Stimulated activated CD8-positive, alpha-beta memory T cell treated with anti-CD3 and anti-CD28 coated beads, Interleukin-4, amount 100 ng/mL, for 48 hours (primary cell): ENCODE results near the gene ARHGEF17.

Experiments used
- DNase-seq: peaks from one replicate; pipeline ENCODE4 v3.0.0-alpha.2; 2020

The ARHGEF17 gene

DNA sequence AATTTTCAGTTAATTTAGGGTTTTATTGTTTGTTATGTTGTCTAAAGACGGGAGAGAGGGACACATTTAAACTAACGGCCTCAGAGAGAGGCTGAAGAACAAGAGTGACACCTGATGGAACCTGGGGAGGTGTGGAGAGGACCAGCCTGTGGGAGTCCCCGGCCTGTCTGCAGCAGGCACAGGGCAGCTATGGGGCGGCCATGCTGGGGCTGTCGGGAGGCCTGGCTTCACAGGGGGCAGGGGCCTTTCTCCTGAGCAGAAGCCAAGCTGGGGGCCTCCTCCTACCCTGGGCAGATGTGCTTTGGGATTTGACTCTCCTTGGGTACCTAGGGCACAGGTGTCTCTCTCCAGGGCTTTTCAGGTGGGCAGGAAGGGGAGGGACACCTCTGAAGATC is 90.1 kb downstream of the ARHGEF17 start:
- DNase-seq: no peak

DNA sequence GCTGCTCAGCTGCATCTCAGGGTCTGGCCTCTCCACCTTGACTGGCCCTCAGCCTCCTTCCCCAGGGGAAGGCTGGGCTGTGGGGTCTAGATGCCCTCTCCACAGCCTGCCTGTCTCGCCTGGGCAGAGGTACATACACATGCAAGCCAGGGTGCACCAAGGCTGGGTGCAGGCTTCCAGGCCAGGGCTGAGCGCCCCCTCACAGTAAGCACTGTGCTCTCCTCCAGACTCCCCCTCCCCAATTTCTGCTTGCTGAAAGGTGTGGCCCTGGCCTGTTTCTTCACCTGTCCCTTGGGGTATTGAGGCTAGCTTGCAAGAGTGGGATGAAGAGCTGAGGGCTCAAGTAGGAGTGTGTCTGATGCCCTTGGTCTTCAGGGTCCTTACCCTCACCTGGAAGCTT is 90.6 kb downstream of the ARHGEF17 start:
- DNase-seq: no peak

DNA sequence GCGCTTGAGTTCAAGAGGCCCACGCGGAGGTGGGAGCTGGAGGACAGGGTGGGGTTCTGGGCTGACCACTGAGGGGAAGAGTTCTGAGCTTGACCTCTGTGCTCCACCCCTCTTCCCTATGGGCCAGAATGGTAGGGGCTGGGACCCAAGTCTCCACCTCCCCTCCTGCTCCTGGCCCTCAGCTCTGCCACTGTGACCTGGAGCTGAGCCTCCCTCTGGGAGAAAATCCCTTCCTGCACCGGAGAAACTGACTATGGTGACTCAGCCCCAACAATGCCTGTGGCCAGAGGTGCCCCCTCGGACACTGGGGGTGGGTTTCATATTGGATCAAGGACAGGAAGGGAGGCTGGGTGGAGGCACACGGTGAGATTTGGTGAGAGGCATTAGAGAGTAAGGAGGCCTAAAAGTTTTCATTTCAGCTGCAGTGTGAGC is 91.1 kb downstream of the ARHGEF17 start:
- no peak for DNase-seq

DNA sequence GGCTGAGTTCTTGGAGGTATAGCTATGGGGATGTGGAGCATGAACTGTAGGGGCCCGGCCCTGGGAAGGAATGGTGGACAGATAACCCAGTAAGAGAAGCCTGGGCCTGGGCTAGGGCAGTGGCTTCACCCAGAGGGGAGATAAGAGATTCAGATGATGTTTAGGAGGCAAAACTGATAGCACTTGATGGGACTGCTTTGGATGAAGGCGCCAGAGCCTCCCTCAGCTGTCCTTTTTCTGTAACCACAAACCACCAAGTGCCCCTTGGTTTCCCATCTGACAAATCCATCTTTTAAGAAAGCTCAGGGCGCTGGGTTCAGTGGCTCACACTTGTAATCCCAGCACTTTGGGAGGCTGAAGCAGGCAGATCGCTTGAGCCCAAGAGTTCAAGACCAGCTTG is 91.6 kb downstream of the ARHGEF17 start:
- no peak for DNase-seq

DNA sequence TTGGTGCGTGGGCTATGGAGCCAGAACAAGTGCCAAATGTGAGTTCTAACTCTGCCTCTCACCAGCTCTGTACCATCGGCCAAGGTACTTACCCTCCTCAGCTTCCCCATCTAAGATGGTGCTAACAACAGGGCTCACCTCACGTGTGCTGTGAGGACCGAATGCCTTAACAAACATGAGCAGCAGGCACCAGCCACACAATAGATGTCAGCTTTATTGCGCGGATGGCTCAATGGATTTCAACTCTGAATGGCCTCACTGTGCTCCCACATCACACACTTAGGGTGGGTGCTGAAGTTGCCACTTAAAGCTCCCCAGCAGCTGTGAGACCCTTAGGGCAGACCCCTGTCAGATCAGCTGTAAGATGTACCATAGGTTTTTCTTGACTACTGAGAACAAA is 92.2 kb downstream of the ARHGEF17 start:
- no peak for DNase-seq

DNA sequence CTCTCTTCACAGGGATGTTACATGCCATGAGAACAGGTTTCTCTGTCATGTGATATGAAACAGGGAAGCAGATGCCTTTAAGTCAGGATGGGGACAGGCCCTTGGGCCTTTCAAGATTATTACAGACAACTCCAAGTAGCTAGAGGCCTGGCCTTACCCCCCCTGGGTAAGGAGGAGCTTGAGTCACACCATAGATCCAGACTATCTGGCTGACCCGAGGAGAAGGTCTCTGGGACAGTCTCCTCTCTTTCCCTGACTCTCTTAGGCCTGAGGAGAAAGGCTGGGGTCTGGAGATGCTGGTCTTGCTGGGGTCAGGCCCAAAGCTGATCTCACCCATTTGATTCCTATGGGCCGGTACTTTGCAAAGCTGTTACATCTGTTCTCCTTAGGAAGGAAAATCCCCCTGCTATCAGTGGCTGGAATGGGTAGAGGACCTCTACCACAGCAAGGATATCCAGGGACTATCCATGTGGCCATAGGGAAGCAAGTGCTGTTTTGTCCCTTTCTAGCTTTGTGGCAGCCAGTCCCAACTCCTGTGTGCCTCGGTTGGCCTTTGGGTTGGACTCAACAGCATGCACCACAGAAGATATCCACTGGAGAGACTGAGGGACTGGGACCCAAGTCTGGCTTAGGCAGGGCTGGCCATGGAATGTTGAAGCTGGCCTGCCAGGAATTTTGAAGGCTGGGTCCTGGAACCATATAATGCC is 93.3 kb downstream of the ARHGEF17 start:
- no peak for DNase-seq

DNA sequence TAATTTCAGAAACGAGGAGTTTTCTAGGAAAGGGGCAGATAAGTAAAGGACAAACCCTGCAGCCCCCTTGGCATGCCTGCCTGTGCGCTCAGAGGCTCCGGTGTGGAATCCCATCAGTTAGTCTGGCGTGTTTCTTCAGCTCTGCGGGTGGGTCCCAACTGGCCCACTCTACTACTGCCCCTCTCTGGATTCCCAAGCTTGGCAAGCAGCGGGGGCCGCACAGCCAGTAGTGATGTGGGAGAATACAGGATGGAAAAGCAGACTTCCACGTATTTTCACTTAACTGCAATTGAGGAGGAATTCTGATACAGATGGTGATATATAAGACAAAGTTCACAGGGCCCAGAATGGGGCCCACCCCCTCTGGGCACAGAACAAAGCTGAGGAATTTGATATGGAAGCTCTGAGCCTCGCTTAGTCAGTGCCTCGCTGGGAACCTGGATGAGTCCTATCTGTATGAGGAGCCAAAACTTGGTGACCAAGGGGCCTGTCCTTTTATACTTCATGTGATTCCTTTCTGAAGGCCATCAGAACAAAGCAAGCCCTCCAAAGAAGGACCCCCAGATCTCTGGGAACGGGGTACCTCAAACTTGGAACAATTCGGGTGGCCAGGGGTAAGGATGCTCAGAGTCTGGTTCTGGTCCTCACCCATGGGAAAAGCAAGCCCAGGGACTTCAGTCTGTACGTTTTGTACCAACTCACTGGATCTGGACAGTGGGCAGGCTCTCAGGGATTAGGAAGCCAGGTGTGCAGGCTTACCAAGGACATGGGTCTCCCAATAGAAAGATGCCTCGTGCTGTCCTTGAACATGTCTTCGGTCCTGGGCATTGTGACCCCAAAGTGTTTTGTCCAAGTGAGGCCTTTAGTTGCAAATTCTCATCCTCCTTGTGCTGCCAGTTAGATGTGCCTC is 94.1 kb downstream of the ARHGEF17 start:
- no peak for DNase-seq

DNA sequence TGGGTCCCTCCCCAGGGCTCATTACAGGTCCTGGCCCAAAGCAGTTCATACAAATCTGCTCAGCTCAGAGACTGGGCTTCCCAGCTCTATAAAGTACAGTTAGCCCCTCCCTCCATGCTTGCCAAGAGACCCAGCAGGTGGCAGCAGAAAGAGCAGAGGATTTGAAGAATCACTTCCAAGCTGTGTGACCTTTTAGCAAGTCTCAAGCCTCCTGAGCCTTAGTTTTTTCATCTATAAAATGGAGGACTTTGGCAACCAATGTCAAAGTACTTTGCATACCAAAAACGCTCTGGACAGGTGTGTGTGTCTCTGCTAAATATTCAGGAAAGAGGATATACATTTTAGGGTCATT is 94.7 kb downstream of the ARHGEF17 start:
- DNase-seq: no peak

DNA sequence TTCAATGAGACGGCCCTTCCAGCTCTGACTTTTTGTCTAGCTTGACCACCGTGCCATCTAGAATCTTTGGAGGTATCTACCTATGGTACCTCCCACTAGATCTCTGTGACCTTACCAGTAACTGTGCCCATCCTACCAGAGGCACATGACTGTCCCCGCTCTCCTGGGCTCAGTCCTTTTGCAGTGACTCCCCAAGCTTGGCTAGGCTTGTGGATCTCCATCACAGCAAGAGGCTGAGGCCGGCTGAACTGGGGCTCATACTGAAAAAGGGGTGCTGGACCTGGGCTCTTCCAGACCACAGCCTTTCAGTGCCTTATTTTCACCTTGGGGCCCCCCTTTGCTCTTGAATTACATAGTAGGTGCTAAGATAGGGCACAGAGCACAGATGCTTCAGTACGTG is 95.5 kb downstream of the ARHGEF17 start:
- DNase-seq: no peak

DNA sequence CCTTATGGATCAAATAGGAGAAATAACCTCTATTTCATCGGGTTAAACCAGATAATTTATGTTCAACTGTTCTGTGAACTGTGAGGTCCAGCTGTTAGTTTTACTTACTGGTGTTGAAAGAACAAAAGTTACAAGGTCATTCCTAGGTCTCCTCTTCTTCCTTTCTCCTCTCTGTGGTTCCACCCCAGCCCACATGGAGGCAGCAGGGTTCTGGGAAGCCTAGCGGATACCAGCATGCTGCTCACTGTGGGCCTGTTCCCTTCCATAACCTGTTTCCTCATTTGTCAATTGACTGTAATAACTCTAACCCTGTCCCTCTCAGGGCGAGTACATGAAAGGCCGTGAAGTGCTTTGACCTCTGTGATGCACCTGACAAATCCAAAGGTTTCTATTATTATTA is 96.0 kb downstream of the ARHGEF17 start:
- DNase-seq: no peak

DNA sequence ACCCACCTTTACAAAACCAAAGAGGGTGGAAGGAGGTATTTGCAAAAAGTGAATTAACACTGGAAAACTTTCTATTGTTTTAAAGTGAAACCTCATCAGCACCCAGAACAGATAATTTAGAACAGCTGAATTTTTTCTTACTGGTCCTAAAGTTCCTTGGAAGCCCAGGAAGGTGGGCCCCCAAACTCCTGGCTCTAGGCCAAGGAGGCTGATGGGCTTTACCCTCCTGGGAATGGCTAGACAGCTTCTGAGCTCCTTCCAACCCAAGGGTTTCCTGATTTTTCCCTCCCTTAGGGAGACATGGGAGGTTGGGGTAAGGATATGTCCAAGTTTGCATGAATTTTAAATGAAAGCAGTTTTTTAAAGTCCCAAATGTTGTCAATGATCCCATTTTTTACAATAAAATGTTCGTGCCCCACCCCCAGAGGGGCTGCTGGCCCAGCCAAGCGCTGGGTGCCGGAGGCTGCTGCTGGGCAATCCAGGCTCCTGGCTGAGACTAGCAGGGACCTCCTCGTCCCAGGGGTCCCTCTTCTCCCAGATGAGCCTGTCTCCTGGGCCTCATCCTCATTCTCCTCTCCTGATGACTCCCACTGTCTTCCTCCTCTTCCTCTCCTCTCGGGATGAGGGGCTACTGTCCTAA is 96.5 kb downstream of the ARHGEF17 start:
- no peak for DNase-seq

DNA sequence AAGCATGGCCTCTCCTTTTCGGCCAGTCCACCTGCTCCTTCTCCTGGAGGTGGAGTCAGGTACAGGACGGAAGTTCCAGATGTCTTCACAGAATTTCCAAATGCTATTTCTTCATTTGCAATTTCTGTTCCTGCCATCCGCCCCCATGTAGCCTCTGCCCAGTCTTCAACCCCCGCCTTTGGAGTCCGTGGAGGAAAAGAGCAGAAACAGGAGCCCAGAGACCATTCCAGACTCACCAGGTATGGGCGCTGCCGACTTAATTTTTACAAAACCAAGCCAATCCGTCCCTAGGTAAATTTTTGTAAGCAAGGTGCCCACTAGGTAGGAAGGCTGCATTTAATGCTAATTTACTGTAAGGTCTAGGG is 97.1 kb downstream of the ARHGEF17 start:
- no peak for DNase-seq

DNA sequence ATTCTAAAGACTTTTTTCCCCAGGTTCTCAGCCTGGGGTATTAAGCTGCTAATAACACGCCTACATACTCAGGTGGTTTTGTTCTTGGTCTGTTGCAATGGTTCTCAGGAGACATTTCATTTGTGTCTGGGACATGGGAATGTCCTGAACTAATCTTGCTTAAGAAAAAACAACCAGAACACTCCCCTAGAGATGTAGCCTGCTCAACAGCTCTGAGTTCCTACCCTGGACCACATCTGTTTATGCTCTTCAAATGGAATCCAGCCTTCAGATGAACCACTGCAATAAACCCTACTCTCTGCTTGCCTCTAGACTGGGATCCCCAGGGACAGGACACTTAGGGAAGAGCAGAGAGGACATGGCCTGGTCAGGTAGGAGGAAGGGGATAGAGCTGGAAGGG is 98.1 kb downstream of the ARHGEF17 start:
- DNase-seq: no peak

DNA sequence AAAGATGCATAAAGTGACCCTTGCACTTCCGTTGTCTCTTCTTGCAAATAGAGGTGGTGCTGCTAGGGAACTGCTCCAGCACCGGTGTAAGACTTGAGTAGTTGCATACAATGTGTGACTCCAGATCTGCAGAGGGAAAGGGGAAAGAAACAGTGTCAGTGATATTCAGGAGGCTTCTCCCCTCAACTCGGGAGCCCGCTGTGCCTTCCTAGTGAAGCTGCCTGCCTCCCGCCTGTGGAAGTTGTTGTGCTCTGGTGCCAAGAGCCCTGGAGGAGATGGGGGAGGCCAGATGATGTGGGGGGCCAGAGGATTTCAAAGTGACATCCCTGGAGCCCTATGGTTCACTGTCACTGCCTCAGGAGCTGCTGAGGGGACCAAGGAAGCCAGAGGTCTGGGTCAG is 98.5 kb downstream of the ARHGEF17 start:
- DNase-seq: no peak

DNA sequence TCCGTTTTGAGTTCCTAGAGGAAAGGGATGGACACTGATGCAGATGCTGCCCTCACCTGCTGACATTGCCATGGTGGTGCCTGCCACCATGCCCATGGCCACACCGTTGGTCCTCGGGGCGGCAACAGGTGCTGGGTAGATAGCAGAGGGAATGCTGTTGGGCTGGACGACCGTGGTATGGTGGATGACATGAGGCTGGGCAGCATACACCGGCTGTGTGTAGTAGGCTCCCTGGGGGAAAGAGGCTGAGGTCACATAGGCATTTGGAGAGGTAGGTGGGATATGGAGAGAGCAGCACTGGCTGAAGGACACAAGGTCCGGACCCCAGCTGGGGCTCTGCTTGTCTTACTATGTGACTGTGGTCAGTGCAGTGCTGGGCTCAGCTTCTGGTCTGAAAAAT is 101.4 kb downstream of the ARHGEF17 start:
- DNase-seq: no peak

DNA sequence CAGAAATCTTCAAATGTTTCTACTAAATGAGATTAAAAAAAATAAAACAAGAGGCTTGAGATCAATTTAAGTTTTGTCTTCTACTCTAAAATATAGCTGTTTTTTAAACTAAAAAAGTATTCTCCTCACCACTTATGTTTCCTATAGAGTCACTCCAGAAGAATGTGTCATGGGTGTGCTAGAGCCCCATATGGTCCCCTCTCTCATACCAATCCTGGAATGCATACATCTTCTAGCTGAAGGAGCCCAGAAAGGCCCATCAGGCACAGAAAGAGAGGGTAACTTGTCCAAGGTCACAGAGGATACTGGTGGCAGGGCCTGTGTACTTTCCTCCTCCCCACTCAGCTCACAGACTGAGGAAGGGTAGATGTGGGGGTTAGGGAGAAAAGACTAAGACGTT is 102.6 kb downstream of the ARHGEF17 start:
- DNase-seq: no peak

DNA sequence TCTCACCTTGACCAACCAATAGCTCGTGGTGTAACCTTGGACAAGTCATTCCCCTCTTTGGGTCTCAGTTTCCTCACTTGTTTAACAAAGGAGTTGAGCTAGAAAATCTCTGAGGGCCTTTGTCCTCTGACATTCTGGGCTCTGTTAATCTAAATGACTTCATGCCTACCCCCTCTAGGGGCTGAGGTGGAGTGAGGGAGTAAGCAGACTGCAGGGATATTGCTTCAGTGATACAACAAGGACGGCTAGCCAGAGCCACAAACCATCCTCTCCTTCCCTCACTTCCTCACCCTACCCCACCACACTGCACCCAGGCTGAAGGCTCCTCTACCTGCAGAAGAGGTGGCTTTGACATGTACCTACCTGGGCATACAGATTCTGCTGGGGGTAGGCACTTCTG is 103.0 kb downstream of the ARHGEF17 start:
- DNase-seq: no peak

DNA sequence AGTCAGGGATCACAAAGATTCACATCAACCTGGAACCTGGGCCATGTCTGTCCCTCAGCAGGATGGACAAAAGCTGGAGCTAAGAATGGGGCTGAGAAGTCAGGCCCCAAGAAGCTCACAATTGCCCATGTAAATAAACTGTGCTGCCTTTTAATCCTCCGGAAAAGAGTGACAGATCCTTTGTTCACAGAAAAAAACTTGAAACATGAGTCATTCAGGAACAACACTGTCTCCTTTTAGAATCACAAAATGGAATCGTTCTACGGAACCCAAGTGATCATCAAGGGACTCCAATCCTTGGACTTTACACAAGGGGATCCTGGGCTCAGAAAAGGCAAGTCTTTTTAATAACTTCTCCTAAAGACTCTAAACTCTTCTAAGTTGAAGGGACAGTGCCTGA is 104.2 kb downstream of the ARHGEF17 start:
- no peak for DNase-seq

DNA sequence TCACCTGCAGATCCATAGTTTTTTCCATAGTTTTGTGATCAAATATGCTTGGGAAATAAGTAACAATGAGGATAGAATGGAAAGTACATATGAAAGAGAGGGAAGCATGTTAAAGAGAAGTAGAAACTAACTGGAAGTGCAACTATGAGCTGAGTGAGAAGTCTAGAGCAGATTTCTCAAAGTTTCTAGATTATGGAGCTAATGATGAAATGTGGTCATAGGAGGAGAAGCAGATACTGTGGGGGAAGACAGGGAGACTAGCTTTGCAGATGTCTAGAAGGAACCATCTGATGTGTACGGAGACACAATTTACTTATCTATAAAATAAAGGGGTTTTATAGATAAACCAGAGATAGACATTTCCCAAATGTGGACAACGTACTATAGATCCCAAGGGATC is 105.2 kb downstream of the ARHGEF17 start:
- no peak for DNase-seq

DNA sequence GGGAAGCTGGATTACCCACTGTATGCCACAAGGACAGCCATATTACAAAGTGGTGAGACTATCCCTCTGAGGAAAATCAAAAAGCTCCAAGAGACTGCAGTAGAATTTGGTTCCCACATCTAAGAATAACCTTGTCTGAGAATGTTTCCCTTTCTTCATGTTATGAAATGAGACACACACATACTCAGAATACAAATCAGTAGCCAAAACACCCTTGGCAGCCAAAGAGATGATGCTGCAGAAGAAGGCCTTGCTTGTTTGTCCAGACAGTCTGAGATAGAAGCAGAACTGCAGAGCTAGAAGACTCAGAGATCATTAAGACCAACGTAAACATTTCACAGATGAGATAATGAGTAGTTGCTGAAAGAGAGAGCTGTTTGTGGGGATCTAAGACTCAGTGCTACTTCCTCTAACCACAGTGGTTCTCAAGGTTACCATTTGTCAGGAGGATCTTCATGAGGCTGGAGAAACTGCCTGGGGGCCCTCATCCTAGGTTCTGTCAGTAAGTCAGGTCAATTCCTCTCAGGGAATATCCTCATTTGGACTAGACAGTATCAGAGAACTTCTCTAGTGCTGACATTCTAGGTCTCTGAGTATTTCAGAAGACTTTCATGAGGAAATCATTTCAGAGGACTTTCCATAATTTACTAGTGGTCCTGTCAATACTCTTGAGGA is 107.0 kb downstream of the ARHGEF17 start:
- DNase-seq: no peak

DNA sequence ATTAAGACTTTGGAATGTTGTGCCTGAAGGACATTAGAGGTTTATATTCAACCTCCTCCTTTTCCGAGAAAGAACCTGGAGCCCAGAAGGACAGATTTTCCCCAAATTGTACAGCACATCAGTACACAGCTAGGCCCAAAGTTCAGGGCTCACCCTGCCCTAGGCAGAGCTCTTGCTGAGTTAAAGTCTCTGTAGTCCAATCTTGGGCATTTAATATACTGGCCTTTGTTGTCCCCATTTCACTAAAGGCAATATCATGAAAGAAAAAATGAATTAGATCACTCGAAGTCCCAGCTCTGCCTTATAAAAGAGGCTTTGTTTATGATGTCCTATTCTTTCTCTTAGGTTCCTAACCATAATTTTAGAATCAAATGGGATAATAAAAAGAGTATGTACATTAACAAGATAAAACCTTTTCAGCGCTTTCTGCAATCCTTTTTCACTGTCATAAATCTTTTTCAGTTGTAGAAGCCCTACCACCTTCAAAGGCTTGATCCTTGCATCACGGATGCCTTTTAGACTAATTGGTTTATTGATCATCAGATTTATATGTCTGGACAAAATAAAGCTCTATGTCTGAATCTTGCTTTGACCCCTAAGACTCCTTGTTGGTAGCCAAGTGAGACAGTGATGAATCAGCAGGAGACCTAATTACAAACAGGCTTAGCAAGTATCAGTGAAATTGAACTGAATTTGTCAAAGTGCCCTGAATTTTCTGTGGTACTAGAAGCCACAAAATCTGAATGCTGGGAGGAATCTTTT is 108.0 kb downstream of the ARHGEF17 start:
- DNase-seq: no peak

DNA sequence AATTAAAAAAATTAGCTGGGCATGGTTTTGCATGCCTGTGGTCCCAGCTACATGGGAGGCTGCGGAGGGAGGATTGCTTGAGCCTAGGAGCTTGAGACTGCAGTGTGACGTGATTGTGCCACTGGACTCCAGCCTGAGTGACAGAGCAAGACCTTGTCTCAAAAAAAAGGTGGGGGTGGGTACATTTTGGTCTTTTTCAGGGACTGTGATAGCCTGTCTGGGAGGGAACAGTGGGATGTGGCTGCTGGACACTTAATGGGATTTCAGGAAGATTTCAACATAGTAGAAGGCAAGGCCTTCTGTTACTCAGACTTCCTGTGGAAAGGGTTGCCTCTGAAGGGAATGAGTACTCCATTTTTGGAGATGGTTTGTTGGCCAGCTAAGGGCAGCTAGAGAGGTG is 108.7 kb downstream of the ARHGEF17 start:
- no peak for DNase-seq
